ENCODE results near the gene MYO9A. TPM values are rescaled to one million over a fixed set of nuclear protein-coding genes. Genes with fewer than 3 reads are reported as not detected.

Gene MYO9A
- total RNA-seq, 3 donors from 2014 or later, result 64.2 to 128 (median 86.5) TPM

DNA sequence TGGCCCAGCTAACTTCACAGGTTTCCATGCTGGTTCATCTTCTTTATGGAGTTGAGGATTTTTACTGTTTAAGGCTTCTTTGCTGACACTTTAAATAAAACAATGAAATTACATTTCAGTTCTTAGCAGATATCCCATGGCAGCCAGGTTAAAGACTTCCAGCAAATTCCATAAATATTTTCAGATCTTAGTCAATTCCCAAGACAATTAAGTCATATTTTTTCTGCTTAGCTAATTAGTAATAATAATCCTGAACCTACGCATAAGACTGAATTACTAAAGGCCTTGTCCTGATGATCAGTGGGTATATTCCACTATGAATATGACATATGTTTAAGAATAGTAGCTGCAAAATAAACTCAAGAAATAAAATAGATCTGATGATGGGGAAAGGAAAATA lies 224.3 kb downstream of the MYO9A start:
- peaks cover 1% of the 10 kb centered on the region for H3K36me3 ChIP-seq
- intact Hi-C loops (cut with DNase I; ENCODE audit: low total_unique reads), result no loop called here
- no peaks in the 10 kb centered on the region for H3K27me3 ChIP-seq
- H3K4me3 ChIP-seq, result no peak overlapping the region
- no peaks in the 10 kb centered on the region for H3K4me1 ChIP-seq
- no peaks in the 10 kb centered on the region for H3K9me3 ChIP-seq
- no peak for DNase-seq (ENCODE audit: low spot score in 2 of 2)
- TF ChIP-seq CTCF (IDR thresholded peaks at IDR 0.05), result no peak
- TF ChIP-seq POLR2A (IDR thresholded peaks at IDR 0.05), result no peak
- no peak for TF ChIP-seq POLR2AphosphoS5 (IDR thresholded peaks at IDR 0.05)
- no peak overlapping the region for H3K27ac ChIP-seq

DNA sequence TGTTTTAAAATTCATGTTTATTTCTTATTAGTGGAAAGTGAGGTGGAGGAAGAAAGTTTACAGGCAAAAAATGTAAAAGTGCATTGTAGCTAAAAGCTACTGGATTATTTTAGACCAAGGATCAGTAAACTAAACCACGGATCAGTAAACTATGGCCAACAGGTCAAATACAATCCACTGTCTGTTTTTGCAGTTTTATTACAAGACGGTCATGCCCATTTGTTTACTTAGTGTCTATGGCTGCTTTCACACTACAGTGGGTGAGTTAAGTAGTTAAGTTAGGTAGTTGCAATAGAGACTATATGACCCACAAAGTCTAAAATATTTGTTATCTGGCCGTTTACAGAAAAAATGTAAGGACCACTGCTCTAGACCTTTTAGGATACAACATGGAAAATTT lies 225.6 kb downstream of the MYO9A start:
- DNase-seq (ENCODE audit: low spot score in 2 of 2), result no peak
- Histone ChIP-seq H3K4me3 (no peak overlapping the region), H3K4me1 (no peaks in the 10 kb centered on the region), H3K36me3 (no peaks in the 10 kb centered on the region), H3K27me3 (no peaks in the 10 kb centered on the region), H3K9me3 (no peaks in the 10 kb centered on the region), H3K27ac (no peak overlapping the region)
- intact Hi-C loops (cut with DNase I; ENCODE audit: low total_unique reads), result no loop called here
- TF ChIP-seq POLR2A (IDR thresholded peaks at IDR 0.05) (no peak), POLR2AphosphoS5 (IDR thresholded peaks at IDR 0.05) (no peak), CTCF (IDR thresholded peaks at IDR 0.05) (no peak)

- no peak for DNase-seq (ENCODE audit: low spot score in 2 of 2)
- intact Hi-C loops (cut with DNase I; ENCODE audit: low total_unique reads), result no loop called here
- no peaks in the 10 kb centered on the region for H3K36me3 ChIP-seq
- TF ChIP-seq CTCF (IDR thresholded peaks at IDR 0.05), result no peak
- TF ChIP-seq POLR2AphosphoS5 (IDR thresholded peaks at IDR 0.05), result no peak
- no peak for TF ChIP-seq POLR2A (IDR thresholded peaks at IDR 0.05)
- H3K27me3 ChIP-seq, result no peaks in the 10 kb centered on the region
- no peaks in the 10 kb centered on the region for H3K9me3 ChIP-seq
- no peak overlapping the region for H3K4me3 ChIP-seq
- H3K4me1 ChIP-seq, result no peaks in the 10 kb centered on the region
- peak overlapping the region in 1 of 2 donors; percentile 7 for H3K27ac ChIP-seq
Observed at GRCh38 chr15:71891026-71891425, 226.9 kb downstream of the MYO9A start.

DNA sequence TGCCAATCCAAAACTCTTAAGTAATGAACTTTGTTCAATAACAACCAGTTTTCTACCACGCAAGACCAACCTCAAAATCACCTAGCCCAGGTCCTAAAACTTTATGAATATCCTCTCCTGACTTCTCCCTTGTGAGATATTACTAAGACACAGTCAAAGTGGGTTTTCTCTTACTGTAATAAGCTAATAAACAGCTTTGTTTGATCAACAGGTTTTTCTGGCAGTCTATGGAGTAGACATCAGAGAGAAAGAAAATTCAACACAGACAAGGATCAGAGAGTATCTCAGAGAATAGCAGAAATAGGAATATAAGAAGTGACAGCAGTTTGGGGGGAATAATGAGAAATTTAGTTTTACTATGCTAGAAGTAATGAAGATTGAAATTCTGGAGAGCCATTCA lies 228.0 kb downstream of the MYO9A start:
- Histone ChIP-seq H3K36me3 (no peaks in the 10 kb centered on the region), H3K27ac (no peak overlapping the region), H3K4me3 (no peak overlapping the region), H3K9me3 (no peaks in the 10 kb centered on the region), H3K27me3 (no peaks in the 10 kb centered on the region), H3K4me1 (no peaks in the 10 kb centered on the region)
- intact Hi-C loops (cut with DNase I; ENCODE audit: low total_unique reads), result no loop called here
- TF ChIP-seq POLR2AphosphoS5 (IDR thresholded peaks at IDR 0.05), result no peak
- TF ChIP-seq POLR2A (IDR thresholded peaks at IDR 0.05), result no peak
- TF ChIP-seq CTCF (IDR thresholded peaks at IDR 0.05), result no peak
- DNase-seq (ENCODE audit: low spot score in 2 of 2), result no peak

DNA sequence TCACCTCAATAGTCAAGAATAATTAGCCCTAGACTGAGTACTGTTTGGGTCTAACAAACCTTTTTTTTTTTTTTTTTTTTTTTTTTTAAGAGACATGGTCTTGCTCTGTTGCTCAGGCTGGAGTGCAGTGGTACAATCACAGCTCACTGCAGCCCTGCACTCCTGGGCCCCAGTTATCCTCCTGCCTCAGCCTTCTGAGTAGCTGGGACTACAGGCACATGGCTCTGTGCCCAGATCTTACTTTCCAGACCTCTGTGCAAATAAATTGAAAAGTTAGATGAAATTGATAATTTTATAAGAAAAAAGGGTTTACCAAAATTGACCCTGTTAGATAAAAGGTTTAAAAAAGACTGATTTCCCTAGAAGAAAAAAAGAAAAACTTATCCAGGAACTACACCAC lies 228.6 kb downstream of the MYO9A start:
- H3K4me3 ChIP-seq, result no peak overlapping the region
- intact Hi-C loops (cut with DNase I; ENCODE audit: low total_unique reads), result no loop called here
- H3K9me3 ChIP-seq, result no peaks in the 10 kb centered on the region
- H3K27ac ChIP-seq, result no peak overlapping the region
- TF ChIP-seq POLR2A (IDR thresholded peaks at IDR 0.05), result no peak
- no peak for TF ChIP-seq POLR2AphosphoS5 (IDR thresholded peaks at IDR 0.05)
- no peak for TF ChIP-seq CTCF (IDR thresholded peaks at IDR 0.05)
- no peaks in the 10 kb centered on the region for H3K27me3 ChIP-seq
- H3K4me1 ChIP-seq, result no peaks in the 10 kb centered on the region
- DNase-seq (ENCODE audit: low spot score in 2 of 2), result no peak
- no peaks in the 10 kb centered on the region for H3K36me3 ChIP-seq

All from breast epithelium (tissue), 4 donors.